DND-41 (cell line): ENCODE data around the gene NUP188.
A peak's percentile ranks its signal among the peaks of the same experiment; 100 is the strongest.

ENCODE experiments used
- ATAC-seq: fragments of 200-7000 bp; cut with Tn5 transposase; 3 replicates; pipeline ENCODE4 v1.9.1; 2021; ENCODE audit warnings: low read depth; ENCODE audit not compliant: insufficient read depth
- DNase-seq: peaks from one replicate; pipeline ENCODE4 v3.0.0-alpha.2; 2020
- H2AFZ ChIP-seq: 2 replicates; pipeline ENCODE4 v1.6.0; 2012; ENCODE audit warnings: low read depth, low read length
- H3K27ac ChIP-seq: 2 replicates; pipeline ENCODE4 v1.5.1; 2012; ENCODE audit warnings: low read length, inconsistent platforms
- H3K27me3 ChIP-seq: fragments of 200-600 bp; sonication (generic); 2 replicates; pipeline ENCODE4 v1.6.0; 2012; ENCODE audit warnings: low read length, mild to moderate bottlenecking, inconsistent platforms; ENCODE audit not compliant: insufficient read depth, poor library complexity
- H3K36me3 ChIP-seq: 2 replicates; pipeline ENCODE4 v1.5.1; 2012; ENCODE audit warnings: low read length, inconsistent platforms; ENCODE audit not compliant: insufficient read depth
- H3K4me1 ChIP-seq: 2 replicates; pipeline ENCODE4 v1.5.1; 2012; ENCODE audit warnings: mild to moderate bottlenecking, low read length; ENCODE audit not compliant: insufficient read depth
- H3K4me2 ChIP-seq: 2 replicates; pipeline ENCODE4 v1.6.0; 2012; ENCODE audit warnings: mild to moderate bottlenecking, moderate library complexity, low read length, inconsistent platforms; ENCODE audit not compliant: insufficient read depth
- H3K4me3 ChIP-seq, 2 experiments: fragments of 200-600 bp in 1 of 2; shearing (Covaris generic) in 1 of 2; 2 replicates each; pipeline ENCODE4 v1.5.1; 2012 to 2016; ENCODE audit warnings: inconsistent platforms in 2 of 2, low read length in 2 of 2, mild to moderate bottlenecking in 2 of 2, low read depth in 1 of 2, moderate library complexity in 1 of 2
- H3K79me2 ChIP-seq: 2 replicates; pipeline ENCODE4 v1.6.0; 2012; ENCODE audit warnings: low read length, inconsistent platforms; ENCODE audit not compliant: insufficient read depth
- H3K9ac ChIP-seq: 2 replicates; pipeline ENCODE4 v1.6.0; 2012; ENCODE audit warnings: low read depth, mild to moderate bottlenecking, inconsistent platforms, low read length, moderate library complexity
- H3K9me3 ChIP-seq: 2 replicates; pipeline ENCODE4 v1.5.1; 2012; ENCODE audit warnings: low read length, moderate library complexity, mild to moderate bottlenecking, inconsistent platforms; ENCODE audit not compliant: insufficient read depth, severe bottlenecking
- H4K20me1 ChIP-seq: 2 replicates; pipeline ENCODE4 v1.6.0; 2012; ENCODE audit warnings: low read length; ENCODE audit not compliant: insufficient read depth
- CTCF ChIP-seq: IDR thresholded peaks from 2 replicates; pipeline ENCODE4 v1.5.1; 2012; ENCODE audit warnings: borderline replicate concordance, low read length, moderate library complexity, mild to moderate bottlenecking; ENCODE audit not compliant: poor library complexity, severe bottlenecking; ENCODE audit errors: extremely low read depth
- EZH2 ChIP-seq: IDR thresholded peaks from 3 replicates; pipeline ENCODE4 v1.6.1; 2012; ENCODE audit warnings: borderline replicate concordance, low read depth, mild to moderate bottlenecking, moderate library complexity, low read length, inconsistent platforms; ENCODE audit not compliant: severe bottlenecking

Gene NUP188

GRCh38 chr9:129023908-129024233 lies 76.4 kb downstream of the NUP188 start:
- no peak for ATAC-seq
- Histone ChIP-seq H3K4me1 (peaks cover 25% of the 10 kb centered on the region), H3K36me3 (peaks cover 3% of the 10 kb centered on the region), H3K4me3 (no peak overlapping the region), H3K27ac (no peak overlapping the region), H4K20me1 (peaks cover 34% of the 10 kb centered on the region), H3K4me2 (no peak overlapping the region), H2AFZ (no peak overlapping the region), H3K9ac (no peak overlapping the region), H3K79me2 (peaks cover 49% of the 10 kb centered on the region), H3K27me3 (no peaks in the 10 kb centered on the region), H3K9me3 (no peaks in the 10 kb centered on the region)
- DNase-seq, result no peak
- no peak for TF ChIP-seq CTCF
- no peak for TF ChIP-seq EZH2

DNA sequence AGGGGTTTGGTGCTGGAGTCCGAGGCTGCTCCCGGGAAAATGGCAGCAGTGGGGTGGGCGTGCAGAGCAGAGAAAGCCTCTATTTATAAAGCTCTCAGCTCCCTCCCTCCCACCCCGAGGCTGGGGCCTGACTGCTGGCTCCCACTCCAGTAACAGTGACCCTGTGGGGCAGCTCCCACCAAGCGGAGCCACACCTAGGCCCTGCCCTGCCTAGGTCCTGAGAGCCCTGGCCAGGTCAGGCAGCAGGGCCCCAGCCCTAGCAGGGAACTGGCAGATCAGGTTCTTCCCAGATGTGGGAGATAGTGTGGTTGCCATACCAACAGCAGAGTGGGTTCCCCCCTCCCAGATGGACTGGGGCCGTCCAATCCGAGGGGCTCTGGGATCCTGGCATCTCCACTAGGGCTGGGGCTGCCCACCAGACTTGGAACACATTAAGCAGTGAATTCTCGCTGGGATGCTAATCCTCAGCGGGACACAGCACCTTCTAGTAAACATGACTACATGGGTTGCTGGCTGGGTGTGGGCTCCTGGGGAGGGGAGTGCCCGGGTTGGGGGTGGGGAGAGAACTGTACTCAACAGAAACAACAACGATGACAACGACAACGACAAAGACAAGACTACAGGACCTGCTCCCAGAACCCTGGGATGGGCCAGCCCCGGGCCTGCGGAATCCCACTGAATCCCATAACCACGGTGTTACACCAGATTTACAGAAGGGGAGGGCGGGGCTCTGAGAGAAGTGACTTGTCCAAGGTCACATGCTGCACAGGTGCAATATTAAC lies 79.1 kb downstream of the NUP188 start:
- H2AFZ ChIP-seq, result no peak overlapping the region
- no peak for ATAC-seq
- peak overlapping the region; percentile 81; the same call in 1 of the 2 replicates for H3K27ac ChIP-seq
- H3K9me3 ChIP-seq, result no peaks in the 10 kb centered on the region
- H4K20me1 ChIP-seq, result peaks cover 34% of the 10 kb centered on the region
- H3K4me2 ChIP-seq, result peak overlapping the region; percentile 91
- peaks cover 29% of the 10 kb centered on the region for H3K4me1 ChIP-seq
- peak overlapping the region; percentile 88 for H3K9ac ChIP-seq
- H3K4me3 ChIP-seq, result peak overlapping the region in 1 of 2 experiments; percentile 98; a peak in 3 of 4 replicates
- H3K36me3 ChIP-seq, result peaks cover 3% of the 10 kb centered on the region; the same call in 1 of the 2 replicates
- no peaks in the 10 kb centered on the region for H3K27me3 ChIP-seq
- DNase-seq, result no peak
- H3K79me2 ChIP-seq, result peaks cover 49% of the 10 kb centered on the region
- TF ChIP-seq CTCF (no peak), EZH2 (no peak)

DNA sequence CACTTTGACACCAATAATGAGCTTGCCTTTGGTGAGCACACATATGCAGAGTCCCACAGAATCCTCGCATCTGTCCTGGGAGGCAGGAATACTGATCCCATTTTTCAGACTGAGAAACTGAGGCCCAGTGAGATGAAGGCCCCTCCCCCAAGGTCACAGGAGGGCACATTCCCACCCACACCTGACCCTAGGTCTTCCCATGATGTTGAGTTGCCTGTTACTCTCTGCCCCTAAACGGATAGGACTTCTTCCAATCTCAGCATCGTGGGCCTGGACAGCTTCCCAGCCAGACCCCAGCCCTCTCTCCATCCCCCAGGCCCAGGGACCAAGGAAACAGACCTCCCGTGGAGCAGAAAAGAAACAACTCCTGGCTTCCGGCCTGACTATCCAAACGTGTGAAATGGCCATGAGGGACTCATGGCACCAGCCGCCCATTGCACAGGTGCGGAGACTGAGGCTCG lies 79.8 kb downstream of the NUP188 start:
- Histone ChIP-seq H3K27me3 (no peaks in the 10 kb centered on the region), H3K27ac (peak overlapping the region; percentile 81), H3K9me3 (no peaks in the 10 kb centered on the region), H3K9ac (peak overlapping the region; percentile 88), H2AFZ (peak overlapping the region; percentile 75), H3K36me3 (peaks cover 3% of the 10 kb centered on the region; the same call in 1 of the 2 replicates), H3K4me1 (peaks cover 29% of the 10 kb centered on the region), H4K20me1 (peaks cover 32% of the 10 kb centered on the region), H3K4me3 (peak overlapping the region; percentile 63 to 98; a peak in 3 of 4 replicates), H3K4me2 (peak overlapping the region; percentile 91), H3K79me2 (peaks cover 47% of the 10 kb centered on the region)
- TF ChIP-seq EZH2, result no peak
- peak; percentile 4; the same call in 1 of the 3 replicates for ATAC-seq
- no peak for DNase-seq

DNA sequence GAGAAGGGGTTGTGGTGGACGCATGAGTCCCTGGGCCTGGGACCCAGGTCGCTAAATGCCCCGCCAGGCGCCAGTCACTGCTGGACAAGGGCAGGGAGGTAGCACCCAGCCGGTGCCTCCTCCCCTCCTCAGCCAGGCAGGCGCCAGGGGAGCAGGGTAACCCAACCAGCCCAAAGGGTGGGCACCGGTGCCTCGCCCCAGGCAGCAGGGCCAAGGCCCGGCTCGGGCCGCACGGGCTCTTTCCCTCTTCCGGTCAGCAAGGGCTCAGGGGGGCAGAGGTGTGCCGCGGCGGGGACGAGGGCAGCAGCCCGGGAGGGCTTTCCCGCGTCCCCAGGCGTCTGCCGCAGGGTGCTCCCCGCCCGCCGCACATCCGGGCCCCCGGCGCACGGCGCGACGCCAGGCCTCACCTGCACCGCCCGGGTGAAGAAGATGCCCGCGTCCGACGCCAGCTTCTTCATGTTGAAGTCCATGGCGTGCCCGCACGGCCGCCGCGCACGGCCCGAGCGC lies 80.2 kb downstream of the NUP188 start:
- DNase-seq, result peak; percentile 76
- H3K27ac ChIP-seq, result peak overlapping the region; percentile 81
- H4K20me1 ChIP-seq, result peaks cover 32% of the 10 kb centered on the region
- H3K9ac ChIP-seq, result peak overlapping the region; percentile 88
- H3K36me3 ChIP-seq, result peaks cover 3% of the 10 kb centered on the region; the same call in 1 of the 2 replicates
- ATAC-seq, result peak; percentile 77
- peaks cover 29% of the 10 kb centered on the region for H3K4me1 ChIP-seq
- peak overlapping the region; percentile 75 for H2AFZ ChIP-seq
- TF ChIP-seq CTCF, result no peak
- TF ChIP-seq EZH2, result no peak
- peak overlapping the region; percentile 63 to 98; a peak in 3 of 4 replicates for H3K4me3 ChIP-seq
- peaks cover 42% of the 10 kb centered on the region for H3K79me2 ChIP-seq
- no peaks in the 10 kb centered on the region for H3K9me3 ChIP-seq
- H3K27me3 ChIP-seq, result no peaks in the 10 kb centered on the region
- peak overlapping the region; percentile 91 for H3K4me2 ChIP-seq
